Measurements from ENCODE around the gene DYRK4.

DNA sequence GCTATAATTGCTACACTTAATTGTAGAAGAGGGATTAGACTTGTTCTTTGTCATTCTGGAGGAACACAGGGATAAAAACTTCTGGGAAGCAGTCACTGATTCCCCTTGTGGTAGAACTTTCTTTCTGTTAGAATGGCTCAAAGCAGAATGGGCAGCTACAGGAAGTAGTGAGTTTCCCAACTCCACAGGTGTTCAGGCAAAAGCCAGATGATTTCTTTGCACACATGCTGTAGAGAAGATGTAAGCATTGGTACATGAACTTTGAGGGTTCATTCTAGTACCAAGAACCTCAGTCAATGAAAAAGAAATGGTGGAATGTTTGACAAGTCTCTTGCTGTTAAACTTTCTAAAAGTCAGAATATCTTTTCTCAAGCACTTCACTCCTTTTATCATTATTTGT is 91.2 kb downstream of the DYRK4 start:
- TF ChIP-seq CTCF (IDR thresholded peaks at IDR 0.05; ENCODE audit: insufficient read depth, low read length, poor library complexity, severe bottlenecking): no peak
- no peak for TF ChIP-seq EZH2phosphoT487 (conservative IDR thresholded peaks at IDR 0.05; ENCODE audit: low read length)
